Right lobe of liver (tissue), 4 donors: ENCODE measurements around the gene SPEF1.

ENCODE experiments used
- POLR2A ChIP-seq: fragments of 450-650 bp; IDR thresholded peaks from one replicate; pipeline ENCODE4 v1.6.1; 2017; ENCODE audit warnings: antibody characterized with exemption, mild to moderate bottlenecking
- TF ChIP-seq, protein P1 (sequence below), 4 donors: fragments of 200-600 bp in 3 of 4; fragments of 450-650 bp in 1 of 4; IDR thresholded peaks; one replicate each; pipeline versions ENCODE4 v1.5.1 to v1.8.0; 2016 to 2022; ENCODE audit warnings: antibody characterized with exemption in 4 of 4, mild to moderate bottlenecking in 2 of 4
- donor health status: DM: no; HTN: no; CAD: no.
- donor health status: DM: no; HTN: no; CAD: no.
- donor health status: DM: no; HTN: yes; CAD: no.

DNA sequence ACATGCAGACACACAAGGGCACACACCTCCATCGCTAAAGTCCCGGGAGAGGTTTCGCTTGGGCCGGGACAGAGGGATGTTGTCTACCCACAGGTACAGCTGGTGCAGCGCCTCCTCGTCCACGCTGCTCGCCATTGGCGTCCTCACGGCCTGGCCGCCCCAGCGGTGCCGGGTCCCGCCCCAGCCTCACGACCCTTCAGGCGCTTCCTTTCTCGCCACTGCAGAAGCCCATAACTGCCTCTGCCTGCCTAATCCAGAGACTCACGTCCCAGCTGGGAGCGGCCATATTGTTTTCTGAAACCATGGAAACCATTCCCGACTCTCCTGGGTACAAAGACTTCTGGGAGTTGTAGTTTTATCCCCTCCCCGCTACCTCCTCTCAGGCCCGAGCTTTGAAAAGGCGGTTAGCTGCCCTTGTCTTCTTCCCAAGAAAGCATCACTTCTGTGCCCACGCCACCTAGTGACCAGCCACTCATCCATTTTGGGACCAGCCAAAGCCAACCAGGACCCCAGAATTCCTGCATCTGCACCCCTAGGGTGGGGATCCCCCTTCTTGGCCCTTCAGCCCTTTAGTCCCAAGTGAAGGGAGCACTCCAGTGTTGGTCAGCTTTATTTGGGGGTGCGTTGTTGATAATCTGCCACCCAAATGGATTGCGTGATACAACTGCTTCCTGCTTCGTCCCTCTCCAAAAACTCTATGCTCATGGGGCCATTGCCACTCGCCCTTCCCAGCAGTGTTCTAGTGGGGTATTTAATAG, at the start of gene SPEF1:
- TF ChIP-seq, protein P1, sequence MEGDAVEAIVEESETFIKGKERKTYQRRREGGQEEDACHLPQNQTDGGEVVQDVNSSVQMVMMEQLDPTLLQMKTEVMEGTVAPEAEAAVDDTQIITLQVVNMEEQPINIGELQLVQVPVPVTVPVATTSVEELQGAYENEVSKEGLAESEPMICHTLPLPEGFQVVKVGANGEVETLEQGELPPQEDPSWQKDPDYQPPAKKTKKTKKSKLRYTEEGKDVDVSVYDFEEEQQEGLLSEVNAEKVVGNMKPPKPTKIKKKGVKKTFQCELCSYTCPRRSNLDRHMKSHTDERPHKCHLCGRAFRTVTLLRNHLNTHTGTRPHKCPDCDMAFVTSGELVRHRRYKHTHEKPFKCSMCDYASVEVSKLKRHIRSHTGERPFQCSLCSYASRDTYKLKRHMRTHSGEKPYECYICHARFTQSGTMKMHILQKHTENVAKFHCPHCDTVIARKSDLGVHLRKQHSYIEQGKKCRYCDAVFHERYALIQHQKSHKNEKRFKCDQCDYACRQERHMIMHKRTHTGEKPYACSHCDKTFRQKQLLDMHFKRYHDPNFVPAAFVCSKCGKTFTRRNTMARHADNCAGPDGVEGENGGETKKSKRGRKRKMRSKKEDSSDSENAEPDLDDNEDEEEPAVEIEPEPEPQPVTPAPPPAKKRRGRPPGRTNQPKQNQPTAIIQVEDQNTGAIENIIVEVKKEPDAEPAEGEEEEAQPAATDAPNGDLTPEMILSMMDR (IDR thresholded peaks at IDR 0.05) = peak; percentile 38 to 47 (median 44)
- TF ChIP-seq POLR2A = no peak
